Hematopoietic multipotent progenitor cell (in vitro differentiated cells): Measurements from ENCODE around the gene RSPO1. TPM values are rescaled to one million over a fixed set of nuclear protein-coding genes. Genes with fewer than 3 reads are reported as not detected.

Source experiments
- DNase-seq, 3 donors: peaks; one replicate each; pipeline ENCODE4 v3.0.0-alpha.2; 2011 to 2015; ENCODE audit warnings: low read depth in 2 of 3, low spot score in 2 of 3
- total RNA-seq: library from RNA; depleted of rRNA; stranded (reverse); fragments of >200 nt; gene quantifications from one replicate; pipeline ENCODE4 v1.2.3, GENCODE V29; 2012

Gene RSPO1
- total RNA-seq, 1 donor: not detected

GRCh38 chr1:37574834-37575480 is 59.7 kb downstream of the RSPO1 start:
- DNase-seq: no peak

GRCh38 chr1:37570528-37571334 is 64.0 kb downstream of the RSPO1 start:
- no peak for DNase-seq

- DNase-seq: no peak
These were observed 67.7 kb downstream of the RSPO1 start for GRCh38 chr1:37567023-37567422.

GRCh38 chr1:37564892-37565291 is 69.8 kb downstream of the RSPO1 start:
- no peak for DNase-seq

- no peak for DNase-seq
These were observed 71.7 kb downstream of the RSPO1 start for GRCh38 chr1:37562984-37563383.

Other genes with a start within 250 kb of the RSPO1 start
- 21.3 TPM for gene ZC3H12A, start 160.3 kb downstream of the RSPO1 start, total RNA-seq
- gene MEAF6, start 120.1 kb downstream of the RSPO1 start, total RNA-seq: 31.0 TPM
- gene SNIP1, start 80.6 kb downstream of the RSPO1 start, total RNA-seq: 11.0 TPM
- gene DNALI1, start 78.0 kb downstream of the RSPO1 start, total RNA-seq: 0.54 TPM
- 22.6 TPM for gene GNL2, start 39.0 kb downstream of the RSPO1 start, total RNA-seq
- 1.6 TPM for gene CDCA8, start 57.6 kb upstream of the RSPO1 start, total RNA-seq
- gene EPHA10, start 130.2 kb upstream of the RSPO1 start, total RNA-seq: under 0.01 TPM
- gene MANEAL, start 159.0 kb upstream of the RSPO1 start, total RNA-seq: 1.3 TPM
- gene C1orf122, start 172.9 kb upstream of the RSPO1 start, total RNA-seq: 6.5 TPM
- gene YRDC, start 173.3 kb upstream of the RSPO1 start, total RNA-seq: 26.9 TPM
- gene MTF1, start 224.7 kb upstream of the RSPO1 start, total RNA-seq: 3.0 TPM